HepG2 (cell line): ENCODE results near the gene CHD2. TPM values are rescaled to one million over a fixed set of nuclear protein-coding genes. Genes with fewer than 3 reads are reported as not detected.

Experiments used
- AFF4 ChIP-seq: sonication (generic); formaldehyde crosslinking; IDR thresholded peaks from 2 replicates; pipeline ENCODE4 v1.4.0; 2020; ENCODE audit warnings: missing genetic modification reagents
- ATAD3A ChIP-seq: sonication (generic); formaldehyde crosslinking; IDR thresholded peaks from 2 replicates; pipeline ENCODE4 v1.4.0; 2020; ENCODE audit warnings: missing genetic modification reagents
- CCDC6 ChIP-seq: sonication (generic); formaldehyde crosslinking; IDR thresholded peaks from 2 replicates; pipeline ENCODE4 v1.8.1; 2022; ENCODE audit warnings: mild to moderate bottlenecking, missing genetic modification reagents, moderate library complexity
- EEA1 ChIP-seq: sonication (generic); formaldehyde crosslinking; IDR thresholded peaks from 2 replicates; pipeline ENCODE4 v1.5.1; 2020; ENCODE audit warnings: mild to moderate bottlenecking, missing genetic modification reagents, borderline replicate concordance
- FOXP1 ChIP-seq, 2 experiments: fragments of 450-650 bp in 1 of 2; IDR thresholded peaks; 2 replicates each; pipeline ENCODE4 v1.6.1; 2017 to 2018; ENCODE audit warnings: antibody characterized with exemption in 1 of 2
- GPN1 ChIP-seq: sonication (generic); formaldehyde crosslinking; IDR thresholded peaks from 2 replicates; pipeline ENCODE4 v1.5.1; 2020; ENCODE audit warnings: missing genetic modification reagents, borderline replicate concordance
- HNF1B ChIP-seq: sonication (generic); formaldehyde crosslinking; IDR thresholded peaks from 2 replicates; pipeline ENCODE4 v1.5.1; 2020; ENCODE audit warnings: mild to moderate bottlenecking, moderate library complexity, missing genetic modification reagents
- IRF2 ChIP-seq: IDR thresholded peaks from 2 replicates; pipeline ENCODE4 v1.6.1; 2018; ENCODE audit warnings: missing genetic modification reagents, missing compliant biosample characterization
- MAFF ChIP-seq: IDR thresholded peaks from 2 replicates; pipeline ENCODE4 v1.6.1; 2011; ENCODE audit warnings: low read depth, low read length, improper control_type of control experiment
- MBNL3 ChIP-seq: fragments of 250-450 bp; sonication (Bioruptor Pico); conservative IDR thresholded peaks from 2 replicates; pipeline ENCODE4 v1.8.0; 2022; ENCODE audit warnings: mild to moderate bottlenecking, inconsistent platforms
- MNT ChIP-seq: fragments of 450-650 bp; IDR thresholded peaks from 2 replicates; pipeline ENCODE4 v1.6.1; 2016
- NFE2L1 ChIP-seq: sonication (generic); formaldehyde crosslinking; IDR thresholded peaks from 2 replicates; pipeline ENCODE4 v1.4.0; 2020; ENCODE audit warnings: missing genetic modification reagents, mild to moderate bottlenecking, borderline replicate concordance
- PBX2 ChIP-seq: IDR thresholded peaks from 2 replicates; pipeline ENCODE4 v1.6.1; 2016; ENCODE audit warnings: control low read depth
- SIX4 ChIP-seq: sonication (generic); formaldehyde crosslinking; IDR thresholded peaks from 2 replicates; pipeline ENCODE4 v1.4.0; 2020; ENCODE audit warnings: missing genetic modification reagents
- SSRP1 ChIP-seq: IDR thresholded peaks from 2 replicates; pipeline ENCODE4 v1.6.1; 2016; ENCODE audit warnings: control low read depth
- TARDBP ChIP-seq: sonication (generic); formaldehyde crosslinking; IDR thresholded peaks from 2 replicates; pipeline ENCODE4 v1.8.0; 2022; ENCODE audit warnings: mild to moderate bottlenecking, missing genetic modification reagents
- TSC22D2 ChIP-seq: sonication (generic); formaldehyde crosslinking; IDR thresholded peaks from 2 replicates; pipeline ENCODE4 v1.5.1; 2020; ENCODE audit warnings: missing genetic modification reagents, mild to moderate bottlenecking, borderline replicate concordance
- YEATS2 ChIP-seq: sonication (generic); formaldehyde crosslinking; IDR thresholded peaks from 2 replicates; pipeline ENCODE4 v1.4.0; 2020; ENCODE audit warnings: missing genetic modification reagents, borderline replicate concordance
- ZNF362 ChIP-seq: sonication (generic); formaldehyde crosslinking; IDR thresholded peaks from 2 replicates; pipeline ENCODE4 v1.4.0; 2020; ENCODE audit warnings: missing genetic modification reagents, mild to moderate bottlenecking, borderline replicate concordance
- ZNF530 ChIP-seq: sonication (generic); formaldehyde crosslinking; IDR thresholded peaks from 2 replicates; pipeline ENCODE4 v1.5.0; 2020; ENCODE audit warnings: low read depth, mild to moderate bottlenecking, missing genetic modification reagents
- ZNF549 ChIP-seq: sonication (generic); formaldehyde crosslinking; IDR thresholded peaks from 2 replicates; pipeline ENCODE4 v1.5.0; 2020; ENCODE audit warnings: missing genetic modification reagents
- polyA plus RNA-seq, 8 experiments: library from polyadenylated mRNA; depleted of rRNA in 3 of 8; stranded (reverse) in 7 of 8; unstranded in 1 of 8; fragments of >200 nt; fragmentation: Illumina TruSeq in 4 of 8; extraction: Trizol in 4 of 8; gene quantifications; 2 replicates each; pipeline versions ENCODE4 v1.2.1 to v1.2.3, GENCODE V29; 2011 to 2016; ENCODE audit warnings: low read depth in 4 of 8, missing spikeins in 1 of 8, mixed read lengths in 1 of 8; ENCODE audit not compliant: insufficient read depth in 1 of 8
- total RNA-seq, 5 experiments: library from RNA; depleted of rRNA; stranded (reverse); fragments of >200 nt; fragmentation: Illumina TruSeq; extraction: Trizol; gene quantifications; 2 replicates each; pipeline ENCODE4 v1.2.3, GENCODE V29; 2016; ENCODE audit warnings: low read depth in 1 of 5

Gene CHD2
- total and polyA plus RNA-seq, 2 of the 13 experiments (the other 11 are each of a cell fraction or from before 2014, with no cell fraction given): 54.0 to 54.1 TPM

GRCh38 chr15:92899948-92900730, at the start of gene CHD2 (continued):
- 0 out of 2 replicates have a peak, but pooled peaks have one; percentile 75 for TF ChIP-seq AFF4 (CRISPR knock-in tag)
- TF ChIP-seq FOXP1 (IDR thresholded peaks at IDR 0.05): no peak
- no peak for TF ChIP-seq FOXP1 (CRISPR knock-in tag; IDR thresholded peaks at IDR 0.05)
- 0 out of 2 replicates have a peak, but pooled peaks have one; percentile 28 for TF ChIP-seq HNF1B (CRISPR knock-in tag)
- no peak for TF ChIP-seq MBNL3 (CRISPR knock-in tag)
- TF ChIP-seq CCDC6 (CRISPR knock-in tag): no peak
- TF ChIP-seq PBX2 (CRISPR knock-in tag): peak; percentile 89
- no peak for TF ChIP-seq SSRP1 (CRISPR knock-in tag)
- no peak for TF ChIP-seq MAFF
- TF ChIP-seq NFE2L1 (CRISPR knock-in tag): no peak
- TF ChIP-seq TARDBP (CRISPR knock-in tag): no peak
- TF ChIP-seq SIX4 (CRISPR knock-in tag): no peak
- TF ChIP-seq IRF2 (CRISPR knock-in tag): 0 out of 2 replicates have a peak, but pooled peaks have one; percentile 35
- TF ChIP-seq ATAD3A (CRISPR knock-in tag): no peak
- peak; percentile 98 for TF ChIP-seq ZNF362 (CRISPR knock-in tag)
- TF ChIP-seq ZNF549: no peak
- TF ChIP-seq GPN1: no peak
- TF ChIP-seq YEATS2: peak; percentile 53; the same call in 1 of the 2 replicates
- TF ChIP-seq TSC22D2: 0 out of 2 replicates have a peak, but pooled peaks have one; percentile 32
- no peak for TF ChIP-seq ZNF530
- TF ChIP-seq EEA1 (CRISPR knock-in tag): no peak
- TF ChIP-seq MNT: no peak
